DMS53 (cell line): ENCODE measurements around the gene TSTD2.

ENCODE experiments used
- DNase-seq: peaks from one replicate; lab custom pipeline; 2025; lab: John Stamatoyannopoulos, UW

The TSTD2 gene

DNA sequence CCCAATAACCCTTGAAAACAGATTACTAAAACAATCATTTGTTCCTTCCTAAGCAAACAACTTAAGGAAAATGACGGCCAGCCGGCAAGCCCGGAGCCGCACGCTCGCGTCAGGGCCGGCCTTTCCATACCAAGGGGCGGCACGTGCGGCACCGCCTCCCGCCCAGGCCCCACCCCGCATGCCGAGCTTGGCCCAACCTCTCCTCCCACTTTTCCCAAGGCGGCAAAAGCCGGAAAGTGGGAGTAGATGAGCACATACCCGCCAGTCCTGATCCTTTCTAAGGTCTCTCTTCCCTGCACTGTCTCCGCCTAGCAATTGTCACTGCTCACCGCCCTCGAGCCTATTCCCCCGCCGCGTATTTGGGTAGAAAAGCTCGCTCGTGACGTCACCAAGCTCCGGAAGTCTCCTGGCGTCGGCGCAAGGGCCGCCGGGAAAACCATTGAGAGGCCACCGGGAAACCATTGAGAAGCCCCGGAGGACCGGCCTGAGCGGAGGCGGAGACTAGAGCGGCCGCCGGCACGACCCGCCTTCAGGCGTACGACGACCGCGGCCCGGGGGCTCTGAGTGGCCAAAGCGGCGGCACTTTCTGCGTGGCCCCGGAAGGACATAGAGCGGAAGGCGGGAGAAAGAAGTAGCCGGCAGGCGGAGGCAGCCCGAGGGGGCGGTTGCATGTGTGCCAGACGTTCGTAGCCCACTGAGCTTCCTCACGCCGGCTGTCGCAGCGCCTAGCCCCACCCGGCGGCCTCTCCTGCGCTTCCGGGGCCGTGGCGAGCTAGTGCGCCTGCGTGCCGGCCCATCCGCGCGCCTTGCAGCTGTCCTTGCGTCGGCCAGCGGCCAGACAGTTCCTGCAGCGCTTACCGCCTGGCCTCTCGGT, at the start of gene TSTD2, which contains the start of gene NCBP1:
TSTD2 (minus strand) TSS at position 384 of the 874 bp plus-strand sequence. CDS start 5,806 bp downstream, outside the sequence.
NCBP1 (plus strand) TSS at position 837 of the 874 bp plus-strand sequence. CDS start 61 bp downstream, outside the sequence.
- DNase-seq, result peak; percentile 98

DNA sequence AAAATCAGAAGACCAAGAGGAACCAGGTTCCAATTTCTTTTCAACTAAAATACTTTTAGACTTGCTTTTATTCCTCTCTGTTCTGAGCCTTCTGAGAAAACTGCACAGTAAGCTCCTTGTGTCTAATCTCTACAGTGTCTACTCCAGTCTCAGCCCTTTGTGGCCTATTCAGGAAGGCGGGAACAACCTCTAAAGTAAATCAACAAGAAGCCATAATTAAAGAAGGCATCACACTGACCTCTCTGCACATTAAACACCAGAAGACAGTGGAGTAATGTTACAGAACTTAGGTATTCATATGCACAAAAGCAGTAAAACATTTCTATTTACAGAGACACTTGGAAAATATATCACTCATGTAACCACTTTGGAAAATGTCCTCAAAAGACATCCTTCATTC, 49.1 kb upstream of the TSTD2 start:
- DNase-seq, result no peak

DNA sequence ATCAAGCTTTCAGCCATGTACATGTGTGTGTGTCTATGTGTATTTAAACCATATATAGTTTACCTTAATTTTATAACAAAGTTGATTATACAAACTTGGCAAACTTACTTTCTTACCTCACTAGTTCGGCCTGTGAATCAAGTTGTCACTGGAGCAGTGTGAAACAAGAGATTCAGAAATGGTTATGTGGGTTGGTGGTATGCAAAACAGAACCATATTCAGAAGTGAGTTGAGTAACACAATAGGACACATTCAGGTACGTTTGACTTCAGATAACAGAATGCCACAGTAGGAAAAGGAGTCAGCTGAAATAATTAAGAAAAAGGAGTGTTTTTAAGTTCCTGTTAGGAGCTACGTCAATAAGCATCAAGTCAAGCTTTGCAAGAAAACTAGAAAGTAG, 42.5 kb upstream of the TSTD2 start:
- no peak for DNase-seq

DNA sequence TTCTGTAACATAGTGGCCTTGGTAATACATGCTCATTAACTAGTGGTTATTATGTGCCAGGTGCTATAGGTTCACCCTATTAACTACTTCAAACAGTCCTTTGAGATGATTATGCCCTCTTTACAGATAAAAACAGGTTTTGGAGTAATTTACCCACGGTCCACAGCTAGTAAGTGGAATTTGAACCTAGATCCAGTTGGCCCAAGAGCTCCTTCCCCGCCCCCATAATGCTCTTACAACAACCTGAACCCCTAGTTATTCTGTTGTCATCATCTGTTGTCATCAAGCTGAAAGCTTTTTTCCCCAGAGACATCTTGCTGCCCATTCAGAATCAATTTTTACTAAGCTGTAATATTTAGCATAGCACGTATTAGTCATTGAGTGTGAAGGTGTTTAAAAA, 40.8 kb upstream of the TSTD2 start:
- no peak for DNase-seq

DNA sequence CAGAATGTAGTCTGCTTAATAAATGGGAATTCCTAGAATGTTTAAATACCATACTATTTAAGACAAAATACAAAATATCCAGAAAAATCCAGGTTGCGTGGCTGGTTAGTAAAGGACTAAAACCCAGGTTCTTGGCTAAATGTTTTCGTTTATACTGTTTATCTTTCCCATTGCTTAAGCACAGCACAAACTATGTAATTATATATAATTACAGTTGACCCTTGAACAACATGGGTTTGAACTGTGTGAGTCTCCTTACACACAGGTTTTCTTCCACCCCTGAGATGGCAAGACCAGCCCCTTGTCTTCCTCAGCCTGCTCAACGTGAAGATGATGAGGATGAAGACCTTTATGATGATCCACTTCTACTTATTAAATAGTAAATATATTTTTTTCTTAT, 39.2 kb upstream of the TSTD2 start:
- no peak for DNase-seq

DNA sequence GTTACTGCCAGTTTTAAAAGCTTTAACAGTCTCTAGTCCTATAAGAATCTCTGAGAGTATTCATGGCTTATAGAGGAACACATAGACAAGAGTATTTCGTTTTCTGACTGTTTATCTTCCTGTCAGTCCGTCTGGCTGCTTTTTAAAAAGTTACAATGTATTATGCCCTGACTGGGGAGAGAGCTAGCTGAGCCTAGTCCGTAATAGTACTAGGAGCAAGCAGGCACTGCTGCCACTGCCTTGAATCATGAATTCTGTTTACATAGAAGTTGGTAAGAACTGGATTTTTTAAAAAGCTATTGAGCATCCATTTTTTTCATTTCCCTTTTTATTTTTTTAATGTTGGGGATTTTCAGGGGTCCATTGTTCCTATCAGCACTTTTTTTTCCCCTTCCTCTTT, 37.4 kb upstream of the TSTD2 start:
- no peak for DNase-seq

DNA sequence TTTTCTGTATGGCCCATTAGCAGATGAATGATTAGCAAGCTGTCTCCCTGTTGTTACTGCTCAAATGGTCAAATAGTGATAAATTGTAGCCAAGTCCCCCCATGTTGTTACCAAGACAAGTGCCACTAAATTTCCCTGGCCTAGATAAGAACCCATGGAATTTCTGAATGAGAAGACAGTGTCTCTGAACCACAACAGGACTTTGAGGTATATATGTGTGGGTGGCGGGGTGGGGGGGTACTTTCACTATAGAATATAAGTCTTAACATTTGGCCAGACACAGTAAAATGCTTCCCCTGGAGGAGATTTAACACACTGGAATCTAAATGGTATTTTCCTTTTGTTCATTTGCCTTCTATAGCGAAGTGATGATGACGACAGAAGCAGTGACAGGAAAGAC, 35.3 kb upstream of the TSTD2 start:
- no peak for DNase-seq

DNA sequence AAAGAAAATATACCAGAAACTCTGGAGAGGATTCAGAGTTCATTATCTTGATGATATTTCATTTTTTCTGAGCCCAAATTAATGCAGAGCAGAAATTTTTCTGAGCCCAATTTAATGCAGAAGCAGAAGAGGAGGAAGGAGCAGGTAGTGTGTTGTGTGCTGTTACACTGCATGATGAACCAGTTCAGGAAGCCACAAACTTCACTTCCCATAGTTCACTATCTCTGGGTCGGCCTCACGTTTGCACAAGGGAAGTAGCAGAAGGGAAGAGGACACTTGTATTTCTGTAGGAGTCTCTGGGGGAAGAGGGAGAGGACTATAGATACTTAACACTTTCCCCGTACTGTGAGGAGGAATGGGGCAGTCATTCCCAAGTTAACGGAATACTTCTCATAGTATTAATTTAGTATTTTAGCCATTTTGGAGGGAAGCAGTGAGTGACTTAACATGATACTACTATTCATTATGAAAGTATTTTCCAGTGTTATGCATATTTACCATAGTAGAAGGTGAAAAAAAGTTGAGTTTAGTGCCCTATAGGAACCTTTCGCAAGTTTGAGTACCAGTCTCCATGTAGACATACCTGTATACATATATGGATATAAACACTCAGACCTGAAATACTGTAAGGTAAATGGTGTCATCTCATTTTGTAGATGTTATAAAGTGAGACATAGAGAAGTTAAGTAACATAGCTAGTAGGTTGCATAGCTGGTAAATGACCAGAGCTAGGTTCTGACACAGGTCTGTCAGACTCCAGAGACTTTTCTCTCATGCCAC, 33.9 kb upstream of the TSTD2 start:
- no peak for DNase-seq

DNA sequence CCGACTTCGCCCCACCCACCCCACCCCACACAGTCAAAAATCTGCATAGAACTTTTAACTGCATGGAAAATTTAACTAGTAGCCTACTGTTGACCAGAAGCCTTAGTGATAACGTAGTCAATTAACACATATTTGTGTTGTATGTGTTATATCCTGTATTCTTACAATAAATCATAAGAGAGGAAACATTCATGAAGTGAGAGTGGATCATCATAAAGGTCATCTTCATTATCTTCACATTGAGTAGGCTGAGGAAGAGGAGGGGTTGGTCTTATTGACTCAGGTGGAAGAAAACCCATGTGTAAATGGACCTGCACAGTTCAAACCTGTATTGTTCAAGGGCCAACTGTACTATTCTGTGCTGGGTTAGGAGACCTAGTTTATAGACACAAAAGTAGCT, 32.6 kb upstream of the TSTD2 start:
- DNase-seq, result no peak

DNA sequence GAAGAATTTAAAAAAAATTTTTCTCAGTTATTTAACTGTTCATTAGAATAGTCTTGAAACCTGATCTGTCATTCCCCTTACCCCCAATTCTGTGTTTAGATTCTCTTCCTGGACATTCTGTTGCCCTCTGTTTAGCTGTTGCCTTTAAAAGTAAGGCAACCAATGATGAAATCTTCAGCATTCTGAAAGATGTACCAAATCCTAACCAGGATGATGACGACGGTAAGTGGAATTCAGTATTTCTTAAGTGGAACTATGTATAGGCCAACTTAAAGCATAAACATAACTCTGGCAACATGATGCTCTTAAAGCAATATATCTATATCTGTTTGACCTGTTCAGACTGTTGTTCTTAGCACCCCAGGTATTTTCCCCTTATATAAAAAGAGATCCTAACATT, 27.7 kb upstream of the TSTD2 start:
- no peak for DNase-seq

DNA sequence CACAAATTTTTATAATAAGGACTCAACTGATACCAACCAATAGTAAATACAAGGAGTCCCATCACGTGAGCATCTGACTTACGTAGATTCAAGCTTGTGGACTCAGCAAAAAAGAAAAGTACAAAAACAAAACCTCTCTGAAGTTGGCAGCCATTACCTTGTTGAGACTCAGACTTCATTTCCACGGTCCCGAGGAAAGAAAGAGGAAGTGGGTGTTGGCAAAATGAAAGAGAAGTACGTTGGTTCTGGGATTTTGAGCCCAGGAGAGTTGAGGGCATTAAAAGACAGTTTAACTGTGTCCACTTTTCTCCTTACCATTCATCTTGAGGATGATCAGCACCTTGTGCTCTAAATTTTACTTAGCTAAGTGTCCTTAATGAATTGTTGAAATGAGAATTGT, 27.2 kb upstream of the TSTD2 start:
- no peak for DNase-seq

DNA sequence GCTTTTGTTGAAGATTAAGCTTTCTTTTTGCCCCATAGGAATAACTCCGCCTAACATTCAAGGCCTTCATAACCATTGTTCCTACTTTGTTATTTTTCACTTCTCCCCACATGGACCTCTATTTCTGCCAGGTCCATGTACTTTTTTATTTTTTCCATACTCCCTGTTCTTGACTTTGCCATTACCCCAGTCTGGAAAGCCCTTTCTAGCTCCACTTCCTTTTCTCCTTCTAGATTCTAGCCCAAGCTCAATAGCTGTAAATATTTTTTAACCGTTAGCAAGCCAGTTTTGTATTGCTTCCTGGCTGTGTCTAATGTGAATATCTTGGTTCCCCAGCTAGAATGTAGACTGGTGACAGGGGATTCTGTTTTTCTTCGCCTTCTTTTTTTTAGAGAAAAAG, 26.6 kb upstream of the TSTD2 start:
- DNase-seq, result no peak

DNA sequence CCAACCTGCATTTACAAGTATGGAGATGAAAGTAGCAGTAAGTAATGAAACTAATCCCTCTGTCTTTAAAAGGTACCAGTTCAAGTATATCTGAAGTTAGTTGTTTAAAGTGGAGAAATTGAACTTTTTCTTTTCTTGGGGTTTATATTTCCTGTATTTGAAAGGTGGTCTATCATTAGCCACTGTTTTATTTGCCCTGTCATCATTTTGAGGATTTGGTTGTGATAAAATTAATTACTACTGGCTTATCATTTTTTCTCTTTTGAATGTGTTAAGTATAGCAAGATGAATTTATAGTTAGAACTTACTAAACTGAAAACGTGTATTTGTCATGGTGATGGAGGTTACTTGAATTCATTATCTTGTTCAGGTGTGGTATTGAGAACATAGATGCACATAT, 25.5 kb upstream of the TSTD2 start:
- no peak for DNase-seq

DNA sequence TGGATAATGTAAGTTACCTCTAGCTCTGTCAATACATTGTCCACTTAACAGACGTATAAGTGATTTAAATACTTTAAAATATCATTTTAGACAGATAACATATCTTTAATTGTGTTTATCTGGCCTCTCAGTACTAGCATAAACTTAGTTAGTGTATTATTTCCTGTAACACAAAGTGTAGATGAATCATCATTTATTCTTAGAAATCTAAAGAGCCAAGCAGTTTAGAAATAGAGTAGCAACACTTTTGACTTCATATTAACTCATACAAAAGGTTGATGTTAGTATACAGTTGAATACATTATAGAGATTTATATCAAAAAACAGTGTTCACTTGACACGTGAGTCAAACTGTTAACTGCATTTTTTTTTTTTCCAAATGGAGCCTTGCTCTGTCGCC, 18.5 kb upstream of the TSTD2 start:
- DNase-seq, result no peak

DNA sequence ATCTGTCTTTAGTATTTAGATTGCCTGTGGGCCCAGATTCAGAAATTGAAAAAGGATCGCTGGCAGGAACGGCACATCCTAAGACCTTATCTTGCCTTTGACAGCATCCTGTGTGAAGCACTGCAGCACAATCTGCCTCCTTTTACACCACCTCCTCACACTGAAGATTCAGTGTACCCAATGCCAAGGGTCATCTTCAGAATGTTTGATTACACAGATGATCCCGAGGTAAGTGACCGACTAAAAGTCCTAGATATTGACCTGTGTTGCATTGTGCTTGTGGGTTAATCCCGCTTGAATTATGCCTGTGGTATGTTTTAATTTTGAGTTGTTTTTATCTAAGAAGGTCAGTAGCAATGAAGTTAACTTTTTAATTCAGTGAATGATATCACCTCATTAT, 14.8 kb upstream of the TSTD2 start:
- DNase-seq, result no peak

DNA sequence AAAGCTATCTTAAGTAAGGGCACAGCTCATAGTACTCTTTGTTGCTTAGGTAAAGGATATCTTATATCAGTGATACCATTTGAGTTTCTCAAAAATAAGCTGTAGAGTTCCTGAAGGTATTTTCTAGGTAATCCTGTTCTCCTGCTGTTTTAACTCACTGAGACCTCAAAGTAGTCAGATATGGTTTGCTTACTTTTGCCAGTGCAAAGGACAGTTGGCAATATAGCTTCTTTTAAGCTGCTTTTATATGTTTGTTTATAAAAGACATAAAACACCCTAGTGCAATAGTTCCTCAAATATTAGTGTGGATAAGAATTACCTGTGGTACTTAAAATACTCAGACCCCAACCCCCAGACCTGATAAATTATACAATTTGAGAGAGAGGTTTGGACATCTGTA, 12.6 kb upstream of the TSTD2 start:
- no peak for DNase-seq

DNA sequence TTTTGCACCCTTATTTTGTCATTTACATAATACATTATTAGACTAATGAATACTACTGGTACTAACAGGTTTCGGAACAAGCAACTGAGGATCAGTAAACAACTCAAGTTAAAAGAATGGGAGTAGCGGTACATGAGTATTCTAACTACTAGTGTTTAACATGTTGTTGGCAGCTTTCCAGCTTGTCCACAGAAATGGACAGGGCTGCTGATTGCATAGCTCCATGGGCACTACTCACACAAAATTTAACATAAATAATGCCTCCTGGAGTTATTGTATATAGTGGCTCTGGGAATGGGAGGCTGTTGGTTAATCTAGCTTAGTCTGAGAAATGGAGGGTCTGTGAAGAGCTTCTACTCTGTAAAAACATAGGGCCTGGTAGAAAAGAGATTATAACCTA, 7.2 kb upstream of the TSTD2 start:
- DNase-seq, result peak; percentile 6

DNA sequence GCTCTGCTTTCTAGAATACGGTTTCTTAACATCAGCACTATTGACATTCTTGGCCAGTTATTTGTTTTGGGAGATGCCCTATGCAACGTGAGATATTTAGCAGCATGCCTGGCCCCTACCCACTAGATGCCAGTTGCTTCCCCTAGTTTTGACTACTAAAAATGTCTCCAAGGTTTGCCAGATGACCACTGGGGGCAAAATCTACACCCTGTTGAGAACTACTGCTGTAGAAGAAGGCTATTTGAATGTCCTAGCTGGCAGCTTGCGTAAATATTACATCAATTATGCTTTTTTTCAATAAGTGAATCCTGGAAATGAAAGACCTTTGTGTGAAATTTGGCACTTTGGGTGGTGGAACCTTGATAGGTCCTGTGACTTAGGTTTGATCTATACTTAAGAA, 5.5 kb upstream of the TSTD2 start:
- DNase-seq, result peak; percentile 9

DNA sequence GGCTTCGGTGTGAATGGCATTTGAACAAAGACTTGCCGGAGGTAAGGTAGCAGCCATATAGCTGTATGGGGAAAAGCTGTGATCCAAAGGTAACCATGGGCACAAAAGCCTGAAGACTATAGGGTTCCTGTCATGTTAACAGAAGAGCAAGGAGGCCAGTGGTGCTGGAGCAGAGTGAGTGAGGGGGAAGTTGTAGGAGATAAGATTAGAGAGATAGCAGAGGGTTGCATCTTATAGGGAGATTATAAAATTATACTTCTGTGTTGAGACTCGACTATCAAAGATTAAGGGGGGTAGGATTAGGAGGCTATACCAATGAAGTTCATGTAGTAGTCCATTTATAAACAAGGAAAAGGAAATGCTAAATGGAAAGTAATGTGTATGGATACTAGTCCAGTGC, 3.7 kb upstream of the TSTD2 start:
- no peak for DNase-seq

DNA sequence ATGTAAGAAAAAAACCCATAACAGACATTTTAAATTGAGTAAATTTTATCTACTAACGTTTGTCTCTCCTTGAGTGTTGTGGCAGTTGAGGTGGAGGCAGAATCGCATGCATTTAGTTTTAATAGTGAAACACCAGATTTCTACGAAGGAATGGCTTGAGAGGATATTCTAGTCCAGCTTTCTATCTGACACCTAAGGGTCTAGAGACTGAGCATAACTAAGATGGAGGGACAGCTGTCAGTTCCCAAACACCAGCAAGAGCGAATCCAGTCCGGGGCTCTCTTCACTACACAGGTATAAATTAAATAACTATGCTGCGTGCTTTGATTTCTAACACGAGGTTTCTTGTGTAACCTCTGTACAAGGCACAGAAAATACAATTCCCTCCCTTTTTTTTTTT, 1.9 kb upstream of the TSTD2 start:
- DNase-seq, result no peak

DNA sequence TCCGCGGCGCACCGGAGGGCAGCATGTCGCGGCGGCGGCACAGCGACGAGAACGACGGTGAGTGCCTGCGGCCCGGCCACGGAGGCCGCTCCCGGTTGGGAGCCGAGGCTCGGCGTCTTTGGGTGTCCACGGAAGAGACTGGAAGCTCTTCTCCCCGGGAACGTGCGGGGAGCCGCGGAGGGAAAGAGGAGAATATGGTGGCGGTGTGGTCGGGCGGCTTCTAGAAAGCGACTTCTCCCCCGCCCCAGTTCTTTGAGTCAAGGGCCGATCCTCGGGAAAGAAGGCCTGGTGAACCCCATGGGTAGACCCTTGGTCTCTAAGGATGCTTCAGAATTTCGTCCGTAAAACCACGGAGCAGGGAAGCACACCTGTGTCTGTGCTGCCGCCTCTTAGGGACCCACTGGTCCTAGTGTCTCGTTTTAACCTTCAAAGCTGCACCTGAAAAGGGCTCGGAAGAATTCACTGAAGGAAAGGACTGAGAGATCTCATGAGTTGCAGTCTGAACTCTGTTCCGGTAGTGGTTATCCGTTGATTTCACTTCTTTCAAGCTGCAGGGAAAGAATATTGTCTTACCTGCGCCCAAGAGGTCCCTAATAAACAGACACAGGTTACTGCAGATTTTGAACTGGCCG, 807 bp upstream of the TSTD2 start:
- no peak for DNase-seq

DNA sequence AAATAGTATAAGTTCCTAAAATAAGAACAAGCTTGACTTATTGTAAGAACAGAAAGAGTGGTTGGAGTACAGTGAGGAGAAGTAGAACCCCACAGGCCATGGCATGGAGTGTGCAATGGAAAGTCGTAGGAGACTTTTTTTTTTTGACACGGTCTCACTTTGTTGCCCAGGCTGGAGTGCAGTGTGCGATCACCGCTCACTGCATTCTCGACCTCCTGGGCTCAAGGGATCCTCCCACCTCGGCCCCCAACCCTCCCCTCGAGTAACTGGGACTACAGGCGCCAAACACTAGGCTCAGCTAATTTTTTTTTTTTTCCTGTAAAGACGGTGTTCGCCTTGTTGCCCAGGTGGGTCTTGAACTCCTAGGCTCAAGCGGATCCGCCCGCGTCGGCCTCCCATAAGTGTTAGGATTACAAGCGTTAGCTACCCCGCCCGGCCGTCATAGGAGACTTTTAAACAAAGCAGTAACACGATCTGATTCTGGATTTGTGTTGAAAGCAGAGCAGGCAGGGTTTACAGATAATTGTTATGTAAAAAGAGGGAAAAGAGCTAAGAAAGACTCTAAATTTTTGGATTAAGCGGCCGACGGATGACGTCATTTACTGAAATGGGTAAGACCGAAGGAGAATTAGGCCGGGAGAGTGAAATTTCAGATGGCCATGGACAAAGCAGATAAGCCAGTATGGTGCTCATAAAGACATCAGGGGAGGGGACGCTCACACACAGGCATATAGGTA, 752 bp downstream of the TSTD2 start:
- peak; percentile 87 for DNase-seq
